Fibroblast of lung (primary cell): ENCODE results near the gene LDLRAD3.

Experiments
- EZH2 ChIP-seq: IDR thresholded peaks from 2 replicates; pipeline ENCODE4 v1.5.1; 2012; ENCODE audit warnings: low read length, control low read depth, mild to moderate bottlenecking; ENCODE audit errors: missing control alignments
- TF ChIP-seq, protein P1 (sequence below), 2 donors: IDR thresholded peaks in 1 of 2; conservative IDR thresholded peaks in 1 of 2; 1 replicate in 1 of 2; 2 replicates in 1 of 2; pipeline ENCODE4 v1.5.1; 2011 to 2012; ENCODE audit warnings: low read length in 2 of 2, control low read depth in 1 of 2, inconsistent platforms in 1 of 2, low read depth in 1 of 2, mild to moderate bottlenecking in 1 of 2

DNA sequence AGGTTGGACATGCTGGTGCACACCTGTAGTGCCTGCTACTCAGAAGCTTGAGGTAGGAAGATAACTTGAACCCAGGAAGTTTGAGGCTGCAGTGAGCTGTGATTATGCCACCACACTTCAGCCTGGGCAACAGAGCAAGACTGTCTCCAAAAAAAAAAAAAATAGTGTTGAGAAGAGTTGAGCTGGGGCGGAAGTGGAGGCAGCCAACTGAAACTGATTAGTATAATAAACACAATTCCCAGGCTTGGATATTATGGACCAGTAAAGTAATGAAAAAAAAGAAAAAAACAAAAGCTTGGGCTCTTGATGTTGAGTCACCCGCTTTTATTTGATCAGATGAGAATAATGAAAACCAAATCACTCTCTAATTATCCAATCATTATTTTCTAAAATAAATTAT, 21.0 kb downstream of the LDLRAD3 start:
- TF ChIP-seq, protein P1, sequence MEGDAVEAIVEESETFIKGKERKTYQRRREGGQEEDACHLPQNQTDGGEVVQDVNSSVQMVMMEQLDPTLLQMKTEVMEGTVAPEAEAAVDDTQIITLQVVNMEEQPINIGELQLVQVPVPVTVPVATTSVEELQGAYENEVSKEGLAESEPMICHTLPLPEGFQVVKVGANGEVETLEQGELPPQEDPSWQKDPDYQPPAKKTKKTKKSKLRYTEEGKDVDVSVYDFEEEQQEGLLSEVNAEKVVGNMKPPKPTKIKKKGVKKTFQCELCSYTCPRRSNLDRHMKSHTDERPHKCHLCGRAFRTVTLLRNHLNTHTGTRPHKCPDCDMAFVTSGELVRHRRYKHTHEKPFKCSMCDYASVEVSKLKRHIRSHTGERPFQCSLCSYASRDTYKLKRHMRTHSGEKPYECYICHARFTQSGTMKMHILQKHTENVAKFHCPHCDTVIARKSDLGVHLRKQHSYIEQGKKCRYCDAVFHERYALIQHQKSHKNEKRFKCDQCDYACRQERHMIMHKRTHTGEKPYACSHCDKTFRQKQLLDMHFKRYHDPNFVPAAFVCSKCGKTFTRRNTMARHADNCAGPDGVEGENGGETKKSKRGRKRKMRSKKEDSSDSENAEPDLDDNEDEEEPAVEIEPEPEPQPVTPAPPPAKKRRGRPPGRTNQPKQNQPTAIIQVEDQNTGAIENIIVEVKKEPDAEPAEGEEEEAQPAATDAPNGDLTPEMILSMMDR (conservative IDR thresholded peaks at IDR 0.05 in 1 of 2, IDR thresholded peaks at IDR 0.05 in 1 of 2; ENCODE audit: low read depth in 1 of 2, low read length in 2 of 2) = no peak
- TF ChIP-seq EZH2 = no peak
